ENCODE data around the gene SIPA1L3.

SIPA1L3 gene

GRCh38 chr19:37928527-37929286 is 21.7 kb downstream of the SIPA1L3 start:
- Histone ChIP-seq H3K4me1 (ENCODE audit: insufficient read depth, low read length) (peaks cover 33% of the 10 kb centered on the region), H3K9ac (ENCODE audit: low read depth, low read length) (no peak overlapping the region), H3K9me3 (ENCODE audit: control insufficient read depth, insufficient read depth, low read length) (no peaks in the 10 kb centered on the region), H3K36me3 (ENCODE audit: insufficient read depth, low read length) (no peaks in the 10 kb centered on the region)

- Histone ChIP-seq H3K36me3 (ENCODE audit: insufficient read depth, low read length) (no peaks in the 10 kb centered on the region), H3K4me1 (ENCODE audit: insufficient read depth, low read length) (peaks cover 38% of the 10 kb centered on the region), H3K9ac (ENCODE audit: low read depth, low read length) (no peak overlapping the region), H3K9me3 (ENCODE audit: control insufficient read depth, insufficient read depth, low read length) (no peaks in the 10 kb centered on the region)
Measured at GRCh38 chr19:37929355-37929923, 22.4 kb downstream of the SIPA1L3 start.

GRCh38 chr19:37930416-37930815 is 23.4 kb downstream of the SIPA1L3 start:
- Histone ChIP-seq H3K9me3 (ENCODE audit: control insufficient read depth, insufficient read depth, low read length) (peaks cover 5% of the 10 kb centered on the region; the same call in 1 of the 2 replicates), H3K36me3 (ENCODE audit: insufficient read depth, low read length) (no peaks in the 10 kb centered on the region), H3K4me1 (ENCODE audit: insufficient read depth, low read length) (peaks cover 38% of the 10 kb centered on the region), H3K9ac (ENCODE audit: low read depth, low read length) (no peak overlapping the region)

GRCh38 chr19:37931881-37932655 is 25.1 kb downstream of the SIPA1L3 start:
- no peaks in the 10 kb centered on the region for H3K36me3 ChIP-seq (ENCODE audit: insufficient read depth, low read length)

GRCh38 chr19:37932985-37933936 is 26.3 kb downstream of the SIPA1L3 start:
- H3K9me3 ChIP-seq (ENCODE audit: control insufficient read depth, insufficient read depth, low read length), result peaks cover 12% of the 10 kb centered on the region; the same call in 1 of the 2 replicates
- peak overlapping the region; percentile 48 for H3K9ac ChIP-seq (ENCODE audit: low read depth, low read length)
- H3K4me1 ChIP-seq (ENCODE audit: insufficient read depth, low read length), result peaks cover 32% of the 10 kb centered on the region
- peaks cover 2% of the 10 kb centered on the region; the same call in 1 of the 2 replicates for H3K36me3 ChIP-seq (ENCODE audit: insufficient read depth, low read length)

More at GRCh38 chr19:37931881-37932655, 25.1 kb downstream of the SIPA1L3 start:
- peaks cover 12% of the 10 kb centered on the region; the same call in 1 of the 2 replicates for H3K9me3 ChIP-seq (ENCODE audit: control insufficient read depth, insufficient read depth, low read length)
- peak overlapping the region; percentile 48 for H3K9ac ChIP-seq (ENCODE audit: low read depth, low read length)
- peaks cover 38% of the 10 kb centered on the region for H3K4me1 ChIP-seq (ENCODE audit: insufficient read depth, low read length)

- H3K4me1 ChIP-seq (ENCODE audit: insufficient read depth, low read length), result peaks cover 25% of the 10 kb centered on the region
- H3K36me3 ChIP-seq (ENCODE audit: insufficient read depth, low read length), result peaks cover 4% of the 10 kb centered on the region; the same call in 1 of the 2 replicates
- H3K9me3 ChIP-seq (ENCODE audit: control insufficient read depth, insufficient read depth, low read length), result peaks cover 12% of the 10 kb centered on the region; the same call in 1 of the 2 replicates
- H3K9ac ChIP-seq (ENCODE audit: low read depth, low read length), result no peak overlapping the region
Measured at GRCh38 chr19:37933937-37934358, 26.9 kb downstream of the SIPA1L3 start.

- Histone ChIP-seq H3K4me1 (ENCODE audit: insufficient read depth, low read length) (peaks cover 19% of the 10 kb centered on the region), H3K36me3 (ENCODE audit: insufficient read depth, low read length) (peaks cover 5% of the 10 kb centered on the region; the same call in 1 of the 2 replicates), H3K9ac (ENCODE audit: low read depth, low read length) (no peak overlapping the region), H3K9me3 (ENCODE audit: control insufficient read depth, insufficient read depth, low read length) (peaks cover 12% of the 10 kb centered on the region; the same call in 1 of the 2 replicates)
Measured at GRCh38 chr19:37935341-37935740, 28.3 kb downstream of the SIPA1L3 start.

- peaks cover 12% of the 10 kb centered on the region; the same call in 1 of the 2 replicates for H3K9me3 ChIP-seq (ENCODE audit: control insufficient read depth, insufficient read depth, low read length)
- peaks cover 5% of the 10 kb centered on the region; the same call in 1 of the 2 replicates for H3K36me3 ChIP-seq (ENCODE audit: insufficient read depth, low read length)
- H3K4me1 ChIP-seq (ENCODE audit: insufficient read depth, low read length), result peaks cover 19% of the 10 kb centered on the region
Measured at GRCh38 chr19:37936166-37936565, 29.2 kb downstream of the SIPA1L3 start.

GRCh38 chr19:37936886-37937285 is 29.9 kb downstream of the SIPA1L3 start:
- peaks cover 15% of the 10 kb centered on the region for H3K4me1 ChIP-seq (ENCODE audit: insufficient read depth, low read length)
- H3K36me3 ChIP-seq (ENCODE audit: insufficient read depth, low read length), result peaks cover 5% of the 10 kb centered on the region; the same call in 1 of the 2 replicates
- H3K9me3 ChIP-seq (ENCODE audit: control insufficient read depth, insufficient read depth, low read length), result peaks cover 12% of the 10 kb centered on the region; the same call in 1 of the 2 replicates
- no peak overlapping the region for H3K9ac ChIP-seq (ENCODE audit: low read depth, low read length)

More at GRCh38 chr19:37936166-37936565, 29.2 kb downstream of the SIPA1L3 start:
- no peak overlapping the region for H3K9ac ChIP-seq (ENCODE audit: low read depth, low read length)

- Histone ChIP-seq H3K4me1 (ENCODE audit: insufficient read depth, low read length) (peaks cover 6% of the 10 kb centered on the region), H3K9ac (ENCODE audit: low read depth, low read length) (no peak overlapping the region), H3K9me3 (ENCODE audit: control insufficient read depth, insufficient read depth, low read length) (peaks cover 12% of the 10 kb centered on the region; the same call in 1 of the 2 replicates), H3K36me3 (ENCODE audit: insufficient read depth, low read length) (peaks cover 5% of the 10 kb centered on the region; the same call in 1 of the 2 replicates)
Measured at GRCh38 chr19:37938353-37938752, 31.3 kb downstream of the SIPA1L3 start.

GRCh38 chr19:37941782-37942515 is 34.9 kb downstream of the SIPA1L3 start:
- no peaks in the 10 kb centered on the region for H3K9me3 ChIP-seq (ENCODE audit: control insufficient read depth, insufficient read depth, low read length)
- H3K36me3 ChIP-seq (ENCODE audit: insufficient read depth, low read length), result peaks cover 5% of the 10 kb centered on the region; the same call in 1 of the 2 replicates
- H3K4me1 ChIP-seq (ENCODE audit: insufficient read depth, low read length), result no peaks in the 10 kb centered on the region
- no peak overlapping the region for H3K9ac ChIP-seq (ENCODE audit: low read depth, low read length)

GRCh38 chr19:37942516-37942902 is 35.5 kb downstream of the SIPA1L3 start:
- no peaks in the 10 kb centered on the region for H3K4me1 ChIP-seq (ENCODE audit: insufficient read depth, low read length)
- H3K9me3 ChIP-seq (ENCODE audit: control insufficient read depth, insufficient read depth, low read length), result no peaks in the 10 kb centered on the region
- no peak overlapping the region for H3K9ac ChIP-seq (ENCODE audit: low read depth, low read length)
- peaks cover 5% of the 10 kb centered on the region; the same call in 1 of the 2 replicates for H3K36me3 ChIP-seq (ENCODE audit: insufficient read depth, low read length)

- no peaks in the 10 kb centered on the region for H3K9me3 ChIP-seq (ENCODE audit: control insufficient read depth, insufficient read depth, low read length)
- H3K4me1 ChIP-seq (ENCODE audit: insufficient read depth, low read length), result no peaks in the 10 kb centered on the region
- H3K9ac ChIP-seq (ENCODE audit: low read depth, low read length), result no peak overlapping the region
- peaks cover 3% of the 10 kb centered on the region; the same call in 1 of the 2 replicates for H3K36me3 ChIP-seq (ENCODE audit: insufficient read depth, low read length)
Measured at GRCh38 chr19:37943480-37943879, 36.5 kb downstream of the SIPA1L3 start.
